ENCODE results near the gene GRIP2.
"Not testable (repeated sequence)": the region's sequence is repeated elsewhere in the genome, so short reads cannot be mapped to it uniquely, and the experiment has no call there.

GRIP2 gene

DNA sequence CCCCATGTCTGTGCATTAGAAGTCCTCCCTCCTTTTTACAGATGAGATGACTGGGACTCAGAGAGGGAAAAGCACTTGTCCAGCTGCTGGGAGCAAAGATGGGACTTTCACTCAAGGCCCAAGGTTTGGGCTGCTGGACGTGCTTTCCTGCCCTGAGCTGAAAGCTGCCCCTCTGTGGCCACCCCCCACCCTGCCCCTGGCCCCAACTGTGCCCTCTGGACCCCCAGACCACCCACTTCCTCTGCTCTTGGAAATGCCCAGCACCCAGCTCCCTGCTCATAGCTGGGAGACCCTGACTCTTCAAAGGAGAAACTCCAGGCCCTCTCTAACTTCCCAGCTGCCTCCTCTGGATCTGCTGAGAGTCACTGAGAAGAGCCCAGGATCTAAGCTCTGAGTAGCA lies 20.7 kb downstream of the GRIP2 start:
- DNase-seq, result no peak

DNA sequence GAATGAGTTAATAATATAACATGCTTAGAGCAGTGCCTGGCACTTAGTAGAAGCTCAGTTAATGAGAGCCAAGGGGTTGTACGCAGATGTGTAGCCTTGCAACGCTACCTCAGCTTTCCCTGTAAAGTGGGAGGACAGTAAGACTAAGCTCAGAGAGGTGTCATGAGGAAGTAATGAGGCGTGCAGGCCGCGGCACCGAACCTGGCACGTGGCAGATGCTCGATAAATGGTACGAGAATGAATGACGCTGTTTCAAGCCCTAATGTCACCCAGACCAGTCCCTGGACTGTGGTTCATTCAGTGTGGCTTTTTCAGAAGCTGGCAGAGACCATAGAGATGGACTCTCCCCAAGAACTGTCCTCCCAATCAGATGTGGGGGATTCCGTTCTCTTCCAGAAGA lies 21.2 kb downstream of the GRIP2 start:
- no peak for DNase-seq

DNA sequence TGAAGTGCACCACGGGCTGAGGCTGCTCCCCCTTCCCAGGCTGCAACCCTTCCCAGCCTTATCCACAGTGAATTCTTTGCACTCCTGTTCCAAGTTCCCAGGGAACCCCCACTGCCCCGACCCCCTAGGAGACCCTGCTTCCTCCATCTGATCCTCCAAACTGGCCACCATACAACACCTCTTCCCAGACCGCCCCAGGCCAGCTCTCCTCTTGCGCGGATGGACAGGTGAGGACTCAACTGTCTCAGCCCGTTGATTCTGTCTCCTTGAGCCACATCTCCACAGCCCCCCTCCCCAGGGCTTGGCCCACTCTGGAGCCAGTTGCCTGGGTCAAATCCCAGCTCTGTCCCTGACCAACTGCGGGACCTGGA lies 21.7 kb downstream of the GRIP2 start:
- no peak for DNase-seq

DNA sequence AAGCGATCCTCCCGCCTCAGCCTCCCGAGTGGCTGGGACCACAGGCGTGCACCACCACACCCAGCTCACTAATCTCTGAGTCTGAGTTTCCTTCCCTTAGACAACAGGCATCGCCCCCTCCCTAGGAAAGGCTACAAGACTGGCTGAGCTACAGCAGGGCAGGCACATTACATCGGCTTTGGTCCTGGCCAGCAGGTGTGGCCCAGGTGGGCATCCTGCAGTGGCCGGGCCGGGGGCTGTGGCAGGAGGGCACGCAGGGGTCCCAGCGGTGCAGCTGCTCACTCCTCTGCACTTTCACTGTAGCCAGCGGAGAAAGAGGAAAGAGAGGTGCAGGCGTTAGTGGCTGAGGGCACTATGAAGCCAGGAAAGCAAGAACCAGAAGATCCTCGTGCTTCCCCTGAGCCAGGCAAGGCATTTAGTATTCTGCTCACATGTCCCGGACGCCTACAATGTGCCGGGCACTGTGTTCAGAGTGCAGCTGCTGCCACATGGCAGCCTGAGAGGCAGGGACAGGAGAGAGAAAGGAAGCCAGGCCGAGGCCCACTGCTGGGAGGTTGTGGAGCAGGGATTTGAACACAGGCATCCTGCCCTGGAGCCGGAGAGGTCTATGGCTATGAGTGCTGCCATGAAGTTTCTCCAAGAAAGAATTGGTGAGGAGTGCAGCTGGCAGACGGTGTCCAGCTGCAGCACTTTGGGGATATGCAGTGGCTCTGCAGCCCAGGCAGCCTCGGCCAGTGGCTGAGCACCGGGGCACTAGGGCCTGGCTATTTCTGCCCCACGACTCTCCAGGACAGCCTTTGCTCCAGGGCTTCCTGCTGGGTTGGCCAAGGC lies 22.3 kb downstream of the GRIP2 start:
- no peak for DNase-seq

DNA sequence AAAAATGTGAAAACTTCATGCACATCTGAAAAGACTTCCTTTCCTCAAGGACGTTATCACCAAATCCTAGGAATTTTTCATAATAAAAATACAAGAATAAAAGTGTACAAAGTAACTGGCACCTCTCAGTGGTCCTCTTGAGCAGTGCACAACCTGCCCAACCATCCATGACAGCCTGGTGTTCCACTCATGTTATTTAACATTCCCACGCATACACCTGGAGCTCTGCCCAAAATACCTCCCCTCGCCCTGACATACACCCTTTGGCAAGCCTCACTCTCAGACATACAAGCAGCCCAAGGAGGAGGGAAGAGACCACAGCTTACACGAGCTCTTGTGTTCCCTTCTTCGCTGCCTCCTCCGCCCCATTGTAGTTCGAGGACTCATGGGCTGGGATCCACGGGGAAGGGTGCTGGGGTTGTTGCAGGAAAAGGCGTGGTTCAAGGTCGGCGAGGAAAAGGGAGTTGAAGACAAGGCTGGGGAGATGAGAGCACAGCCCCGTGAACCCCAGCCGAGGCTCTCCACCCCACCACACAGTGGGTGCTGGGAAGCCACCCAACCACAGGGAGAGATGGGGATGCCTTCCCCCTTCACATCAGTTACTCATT lies 23.3 kb downstream of the GRIP2 start:
- no peak for DNase-seq

DNA sequence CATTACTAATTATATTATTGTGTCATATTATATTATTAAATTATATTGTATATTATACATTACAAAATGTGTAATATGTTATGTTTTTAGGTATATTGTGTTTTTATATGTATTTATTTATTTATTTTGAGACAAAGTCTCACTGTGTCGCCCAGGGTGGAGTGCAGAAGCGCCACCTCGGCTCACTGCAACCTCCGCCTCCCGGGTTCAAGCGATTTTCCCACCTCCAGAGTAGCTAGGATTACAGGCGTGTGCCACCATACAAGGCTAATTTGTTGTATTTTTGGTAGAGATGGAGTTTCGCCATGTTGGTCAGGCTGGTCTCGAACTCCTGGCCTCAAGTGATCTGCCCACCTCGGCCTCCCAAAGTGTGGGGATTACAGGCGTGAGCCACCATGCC lies 24.6 kb downstream of the GRIP2 start:
- DNase-seq, result not testable (repeated sequence)

DNA sequence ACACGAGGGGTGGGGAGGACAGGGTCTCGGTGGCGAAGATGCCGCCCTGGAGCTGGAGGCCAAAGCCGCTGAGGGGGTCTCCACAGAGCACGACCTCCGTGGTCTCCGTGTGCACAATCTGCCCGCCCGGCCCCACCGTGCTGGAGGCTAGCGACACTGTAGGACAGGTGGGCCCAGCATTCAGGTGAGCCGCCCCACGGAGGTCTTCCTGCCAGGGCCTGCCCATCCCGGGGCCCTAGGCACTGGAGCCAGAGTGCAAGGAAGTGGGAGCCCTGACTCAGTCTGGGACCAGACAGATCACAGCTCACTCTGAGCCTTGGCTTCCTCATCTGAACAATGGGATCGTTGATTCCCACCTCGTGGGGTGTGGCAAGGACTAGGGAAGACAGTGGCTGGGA lies 25.8 kb downstream of the GRIP2 start:
- no peak for DNase-seq

DNA sequence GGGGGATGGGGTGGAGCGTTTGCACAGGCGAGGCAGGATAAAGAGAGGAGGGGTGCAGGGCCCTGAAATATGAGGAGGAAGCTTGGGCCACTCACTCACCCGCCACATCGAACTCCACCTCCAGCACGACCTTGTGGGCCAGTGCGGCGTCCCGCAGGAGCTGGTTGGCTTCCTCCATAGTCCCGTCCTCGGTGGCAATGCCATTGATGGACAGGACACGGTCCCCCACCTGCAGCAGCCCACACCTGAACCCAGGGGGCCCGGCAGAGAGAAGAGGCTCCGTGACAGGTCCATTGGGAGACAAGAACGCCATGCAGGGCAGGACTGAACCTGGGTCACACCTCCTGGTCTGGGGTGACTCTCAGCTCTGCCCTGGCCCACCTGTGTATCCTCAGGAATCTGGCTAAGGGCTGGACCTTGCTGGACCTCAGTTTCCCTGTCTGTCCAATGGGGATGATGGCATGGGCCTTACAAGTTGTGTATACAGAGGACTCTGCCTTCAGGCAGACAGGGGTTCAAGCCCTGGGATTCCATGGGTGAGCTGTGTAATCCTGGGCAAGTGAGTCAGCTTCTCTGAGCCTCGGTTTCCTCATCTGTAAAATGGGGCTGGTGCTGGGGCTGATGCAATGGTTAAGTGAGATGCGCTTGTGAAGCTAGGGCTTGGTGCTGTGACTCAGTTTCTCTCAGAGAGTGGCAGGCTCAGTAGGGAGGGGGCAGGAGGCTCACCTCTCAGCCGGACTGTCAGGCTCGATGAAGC lies 26.4 kb downstream of the GRIP2 start:
- DNase-seq, result no peak

DNA sequence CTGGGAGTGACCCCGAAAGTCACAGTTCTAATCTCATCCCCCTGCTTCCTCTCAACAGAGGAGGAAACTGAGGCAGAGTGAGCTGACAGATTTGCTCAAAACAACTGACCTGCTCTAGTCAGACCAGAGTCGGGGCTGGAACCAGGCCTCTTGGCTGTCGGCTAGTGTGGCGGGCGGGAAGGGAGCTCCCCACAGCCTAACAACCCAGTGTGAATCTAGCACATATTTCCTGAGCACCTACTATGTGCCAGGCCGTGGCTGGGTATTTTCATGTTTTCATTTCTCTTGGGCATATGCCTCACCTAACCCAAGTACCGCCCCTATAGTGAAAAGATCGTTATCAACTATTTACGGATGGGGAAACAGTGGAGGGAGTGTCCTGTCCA lies 27.2 kb downstream of the GRIP2 start:
- no peak for DNase-seq

DNA sequence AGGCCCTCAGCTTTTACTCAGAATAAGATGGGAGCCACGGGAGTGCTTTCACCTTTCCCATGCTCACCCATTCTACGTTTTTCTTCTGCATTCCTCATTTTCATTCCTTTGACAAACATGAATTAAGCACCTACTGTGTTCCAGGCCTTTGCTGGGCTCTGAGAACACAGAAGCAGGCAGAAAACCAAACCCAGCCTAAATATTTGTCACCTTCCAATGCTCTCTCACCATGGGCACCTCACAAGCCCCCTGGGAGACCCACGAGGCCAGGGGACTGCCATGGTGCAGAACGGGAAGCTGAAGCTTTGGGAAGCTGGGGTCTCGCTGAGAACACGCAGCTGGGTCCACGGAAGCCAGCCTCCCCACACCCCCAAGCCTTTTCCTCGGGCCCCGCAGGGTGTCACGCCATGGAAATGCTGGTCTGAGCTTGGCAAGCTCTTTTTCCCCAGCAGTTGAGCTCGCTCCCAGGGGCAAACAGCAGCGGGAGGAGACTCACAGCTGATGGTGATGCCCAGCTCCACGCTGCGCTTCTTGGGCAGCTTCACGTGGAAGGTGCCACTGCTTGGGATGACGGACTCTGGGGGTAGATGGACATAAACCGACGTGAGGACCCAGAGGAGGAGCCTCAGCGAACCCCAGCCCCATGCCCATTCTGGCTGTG lies 27.7 kb downstream of the GRIP2 start:
- no peak for DNase-seq

DNA sequence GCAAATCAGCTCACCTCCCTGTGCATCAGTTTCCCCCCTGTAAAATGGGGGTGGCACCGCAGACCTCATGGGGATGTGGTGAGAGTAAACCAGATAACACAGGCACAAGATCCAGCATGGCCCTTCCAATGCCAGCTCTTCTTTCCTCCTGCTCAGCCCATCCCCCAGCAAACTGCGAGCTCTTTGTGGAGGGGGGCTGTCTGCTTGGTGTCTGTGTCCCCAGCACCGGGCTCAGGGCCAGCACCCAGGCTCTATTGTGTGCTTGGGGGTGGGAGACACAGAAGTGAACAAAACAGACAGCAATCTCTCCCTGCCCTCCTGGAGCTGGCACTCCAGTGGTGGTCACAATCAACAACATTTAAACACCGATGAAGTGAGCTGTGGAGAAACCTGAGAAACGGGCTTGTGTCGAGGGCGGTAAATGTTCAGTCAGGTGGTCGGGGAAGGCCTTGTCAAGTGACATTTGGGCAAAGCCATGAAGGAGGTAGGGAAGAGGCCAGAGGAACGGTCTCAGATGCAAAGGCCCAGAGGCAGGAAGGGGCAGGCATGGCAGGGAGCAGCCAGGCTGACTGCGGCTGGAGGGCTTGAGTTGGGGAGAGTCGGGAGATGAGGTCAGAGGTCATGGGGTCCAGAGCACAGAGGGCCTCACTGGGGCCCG lies 28.4 kb downstream of the GRIP2 start:
- DNase-seq, result no peak

DNA sequence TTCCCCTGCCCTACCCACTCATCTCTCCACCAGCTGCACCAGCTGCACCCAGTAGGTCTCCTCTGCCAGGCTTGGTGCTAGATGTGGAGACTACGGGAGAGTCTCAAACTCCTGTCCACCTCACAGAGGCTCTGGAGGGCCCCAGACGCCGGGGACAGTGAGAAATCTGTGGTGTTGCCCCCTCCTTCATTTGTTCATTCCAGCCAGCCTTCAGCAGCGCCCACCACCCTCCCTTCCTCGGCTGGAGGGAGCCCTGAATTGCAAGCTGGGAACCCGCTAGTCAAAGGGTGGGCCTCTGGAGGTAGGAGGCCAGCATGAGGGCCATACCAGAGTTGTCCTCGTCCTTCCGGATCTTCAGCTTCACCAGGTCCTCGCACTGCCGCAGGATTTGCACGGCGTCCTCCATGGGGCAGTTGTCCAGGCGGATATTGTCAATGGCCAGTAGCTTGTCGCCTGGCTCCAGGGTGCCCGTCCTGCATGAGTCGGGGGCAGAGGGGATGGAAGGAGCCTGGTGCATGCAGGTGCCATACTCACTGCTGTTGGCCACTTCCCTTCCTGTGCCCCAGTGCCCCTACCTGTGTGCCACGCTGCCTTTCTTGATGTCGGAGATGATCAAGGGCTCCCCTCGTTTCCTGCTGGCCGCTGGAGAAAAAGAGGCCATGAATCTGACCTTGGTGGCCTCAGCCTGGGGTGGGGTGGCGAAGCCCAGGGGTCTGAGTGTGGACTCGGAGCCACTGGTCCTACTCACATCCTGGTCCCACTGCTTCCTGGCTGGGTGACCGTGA lies 29.1 kb downstream of the GRIP2 start:
- DNase-seq, result no peak

DNA sequence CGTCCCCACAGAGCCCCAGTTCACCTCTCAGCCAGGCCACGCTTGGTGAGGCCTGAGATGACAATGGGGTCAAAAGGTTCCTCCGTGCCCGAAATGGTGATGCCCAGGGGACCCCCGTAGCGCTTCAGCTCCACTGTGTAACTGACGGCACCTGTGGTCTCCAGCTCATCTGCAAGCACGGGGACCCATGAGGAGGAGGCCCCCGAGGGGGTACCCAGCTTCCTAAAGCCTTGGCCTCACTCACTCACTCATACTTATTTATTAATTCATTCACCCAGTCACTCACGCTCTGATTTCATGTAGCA lies 30.4 kb downstream of the GRIP2 start:
- no peak for DNase-seq

DNA sequence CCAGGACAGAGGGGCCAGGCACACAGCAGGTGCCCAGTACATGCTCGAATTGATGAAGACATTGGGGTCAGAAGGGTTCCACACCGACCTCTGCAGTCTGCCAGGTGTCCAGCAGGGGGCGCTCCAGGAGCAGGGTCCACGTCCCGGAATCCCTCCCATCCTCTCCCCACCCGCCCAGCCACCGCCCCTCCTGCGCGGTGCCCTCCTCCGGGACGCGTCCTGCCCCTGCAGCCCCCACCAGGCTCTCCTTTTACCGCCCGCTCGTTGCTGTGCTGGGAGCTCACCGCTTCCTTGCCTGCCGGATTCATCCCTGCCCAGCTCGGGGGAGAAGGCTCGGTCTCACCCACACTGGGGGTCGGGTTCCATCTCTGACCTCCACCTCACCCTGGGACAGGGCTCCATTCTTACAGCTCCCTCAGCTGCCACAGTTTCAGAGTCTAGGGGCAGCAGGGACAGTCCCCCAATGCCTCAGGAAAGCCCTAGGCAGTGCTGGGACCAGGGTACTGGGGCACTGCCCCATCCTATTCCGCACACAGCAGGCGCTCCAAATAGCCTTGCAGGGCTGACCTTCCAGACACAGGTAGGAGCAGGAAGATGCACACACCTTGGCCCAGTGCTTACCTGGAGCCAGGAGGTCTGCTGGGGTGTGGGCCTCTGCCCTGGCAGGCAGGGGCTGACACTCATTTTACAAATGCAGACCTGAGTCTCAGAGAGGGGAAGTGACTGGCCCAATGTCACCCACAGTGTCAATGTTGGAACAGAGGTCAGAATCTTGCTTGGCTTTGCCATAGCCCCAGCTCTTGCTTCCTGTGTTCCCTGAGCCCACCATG lies 31.0 kb downstream of the GRIP2 start:
- peak; percentile 65 for DNase-seq

DNA sequence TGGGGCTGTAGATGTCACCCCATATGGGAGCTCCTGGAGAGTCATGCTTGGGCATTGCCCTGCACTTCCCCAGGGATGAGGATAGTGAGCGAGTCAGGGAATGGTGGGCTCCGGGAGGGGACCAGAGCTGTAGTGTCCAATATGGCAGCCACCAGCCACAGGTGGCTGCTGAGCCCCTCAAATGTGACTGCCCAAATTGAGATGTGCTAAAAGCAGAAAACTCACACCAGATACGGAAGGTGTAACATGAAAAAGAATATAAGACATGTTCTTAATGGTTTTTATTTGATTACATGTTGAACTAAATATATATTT lies 31.7 kb downstream of the GRIP2 start:
- DNase-seq, result no peak

DNA sequence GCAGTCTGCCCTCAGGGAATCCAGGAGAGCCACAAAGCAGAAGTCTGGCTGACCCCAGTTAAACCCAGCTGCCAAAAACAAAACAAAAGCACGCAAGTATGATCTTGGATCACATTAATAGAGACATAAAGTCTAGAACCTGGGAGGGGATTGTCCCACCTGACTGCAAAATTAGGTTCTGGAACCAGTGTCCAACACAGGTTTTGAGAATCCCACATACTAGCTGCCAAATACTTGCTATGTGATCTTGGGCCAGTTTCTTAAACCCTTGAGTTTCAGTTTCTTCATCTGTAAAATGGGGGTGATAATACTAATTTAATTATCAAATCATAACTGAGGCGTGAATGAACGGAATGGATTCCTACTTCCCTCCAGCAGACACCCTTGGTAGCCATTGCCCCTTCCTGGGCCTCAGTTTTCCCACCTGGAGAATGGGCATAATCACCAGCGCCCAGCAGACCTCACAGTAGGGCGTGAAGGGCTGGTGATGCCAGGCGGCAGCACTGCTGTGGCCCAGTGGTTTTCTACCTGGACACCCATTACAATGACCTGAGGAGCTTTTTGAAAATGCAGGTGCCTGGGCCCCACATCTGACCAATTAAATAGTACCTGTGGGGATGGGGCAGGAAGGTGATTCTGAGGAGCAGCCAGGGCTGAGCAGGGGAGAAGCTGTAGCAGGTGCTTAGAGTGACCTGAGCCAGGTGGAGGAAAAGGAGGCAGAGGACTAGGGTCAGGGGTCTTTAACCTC lies 32.2 kb downstream of the GRIP2 start:
- DNase-seq, result no peak

DNA sequence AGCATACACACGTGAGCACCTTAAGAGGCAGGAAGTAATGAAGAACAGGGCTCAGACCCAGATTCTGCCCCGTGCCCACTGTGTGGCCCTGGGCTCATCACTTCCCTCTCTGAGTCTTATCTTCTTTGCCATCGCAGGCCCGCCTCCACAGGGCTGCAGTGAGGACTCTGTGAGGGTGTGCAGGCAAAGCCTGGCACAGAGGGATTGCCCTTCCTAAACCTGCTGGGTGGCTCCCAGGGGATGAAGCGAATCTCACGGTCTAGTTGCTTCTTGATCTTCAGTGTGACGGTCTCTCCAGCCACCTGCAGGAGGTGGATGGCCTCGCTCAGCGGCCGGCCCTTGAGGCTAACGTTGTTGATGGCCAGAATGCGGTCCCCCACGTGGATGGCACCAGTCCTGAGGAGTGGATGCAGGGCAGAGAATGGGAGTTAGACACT lies 32.8 kb downstream of the GRIP2 start:
- no peak for DNase-seq

DNA sequence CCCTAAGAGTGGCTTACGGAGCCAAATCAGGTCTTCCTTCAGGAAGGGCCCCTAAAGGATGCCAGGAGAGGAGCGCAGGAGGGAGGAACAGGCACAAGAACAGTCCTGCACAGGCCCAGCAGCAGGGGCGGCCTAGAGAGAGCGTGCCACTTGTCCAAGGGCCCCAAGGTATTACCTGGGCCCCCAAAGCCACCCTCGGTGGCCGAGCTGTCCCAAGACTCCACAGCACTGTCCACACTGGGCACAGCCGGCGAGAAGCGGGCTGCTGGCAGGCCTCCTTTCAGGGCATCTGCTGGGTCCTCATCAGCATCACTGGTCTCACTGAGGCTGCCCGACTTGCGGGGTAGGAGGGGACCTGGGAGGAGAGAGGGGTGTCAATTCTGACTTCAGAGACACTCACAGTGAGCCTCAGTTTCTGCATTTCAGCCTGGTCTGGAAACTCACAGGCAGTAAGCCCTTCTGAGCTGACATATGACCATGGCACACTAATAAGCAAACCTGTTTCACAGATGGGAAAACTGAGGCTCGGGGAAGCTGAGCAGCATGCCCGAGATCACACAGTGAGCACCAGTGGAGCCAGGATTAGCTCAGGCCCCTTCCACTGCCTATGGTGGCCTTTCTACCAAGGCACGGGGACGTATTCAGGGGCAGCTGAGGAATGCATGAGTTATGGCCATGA lies 33.4 kb downstream of the GRIP2 start:
- DNase-seq, result no peak

DNA sequence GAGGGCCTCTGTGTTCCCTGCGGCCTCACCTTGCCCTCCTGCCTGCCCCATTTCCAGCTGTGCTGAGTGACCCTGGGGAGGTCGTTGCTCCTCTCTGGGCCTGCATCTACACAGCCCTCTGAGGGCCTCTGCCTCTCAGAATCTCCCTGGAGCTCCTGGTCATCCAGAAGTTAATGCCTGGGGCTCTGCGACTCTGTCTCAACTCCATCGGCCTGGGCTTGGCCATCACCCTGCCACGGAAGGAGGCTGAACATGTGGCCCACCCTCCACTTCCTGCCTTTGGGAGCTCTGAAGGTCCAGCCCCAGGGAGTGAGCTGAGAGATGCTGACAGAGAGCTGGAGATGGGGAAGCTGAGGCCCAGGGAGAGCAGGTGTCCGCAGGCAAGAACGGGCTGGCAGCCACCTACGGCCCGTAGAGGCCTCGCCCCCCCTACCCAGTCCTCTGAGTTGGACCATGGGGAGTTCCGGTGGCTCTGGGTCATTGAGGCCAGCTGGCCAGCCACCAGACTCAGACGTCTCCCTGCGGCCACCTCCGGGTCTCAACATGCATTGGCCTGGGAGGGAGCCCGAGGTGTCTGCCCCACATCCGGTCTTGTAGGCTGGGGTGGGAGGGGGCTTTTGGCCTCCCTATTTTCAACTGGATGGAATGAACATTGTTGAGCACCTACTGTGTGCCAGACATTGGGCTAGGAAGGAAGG lies 34.2 kb downstream of the GRIP2 start:
- DNase-seq, result no peak
